Trophoblast cell (in vitro differentiated cells and primary cell): ENCODE data around the gene SLC18A3. TPM values are rescaled to one million over a fixed set of nuclear protein-coding genes. Genes with fewer than 3 reads are reported as not detected.

Source experiments
- DNase-seq, 2 donors: peaks; one replicate each; pipeline ENCODE4 v3.0.0-alpha.2; 2016
- H2AFZ ChIP-seq: 2 replicates; pipeline ENCODE4 v1.6.1; 2013; ENCODE audit warnings: low read length, moderate library complexity, mild to moderate bottlenecking; ENCODE audit not compliant: insufficient read depth, poor library complexity
- H2AK5ac ChIP-seq: 2 replicates; pipeline ENCODE4 v1.6.1; 2013; ENCODE audit warnings: mild to moderate bottlenecking, low read length
- H2BK120ac ChIP-seq: 2 replicates; pipeline ENCODE4 v1.6.1; 2013; ENCODE audit warnings: low read length, mild to moderate bottlenecking, moderate library complexity; ENCODE audit not compliant: insufficient read depth, poor library complexity
- H2BK12ac ChIP-seq: 2 replicates; pipeline ENCODE4 v1.6.1; 2013; ENCODE audit warnings: mild to moderate bottlenecking, low read length, moderate library complexity
- H2BK5ac ChIP-seq: 2 replicates; pipeline ENCODE4 v1.6.1; 2013; ENCODE audit warnings: low read length, low read depth, moderate library complexity, mild to moderate bottlenecking; ENCODE audit not compliant: poor library complexity
- H3K14ac ChIP-seq: 2 replicates; pipeline ENCODE4 v1.6.1; 2013; ENCODE audit warnings: mild to moderate bottlenecking, low read length
- H3K18ac ChIP-seq: 2 replicates; pipeline ENCODE4 v1.6.1; 2013; ENCODE audit warnings: mild to moderate bottlenecking, low read length
- H3K23ac ChIP-seq: 2 replicates; pipeline ENCODE4 v1.6.1; 2013; ENCODE audit warnings: low read length
- H3K27ac ChIP-seq: 2 replicates; pipeline ENCODE4 v1.5.1; 2013; ENCODE audit warnings: low read depth, mild to moderate bottlenecking, inconsistent platforms, low read length, moderate library complexity
- H3K27me3 ChIP-seq: 2 replicates; pipeline ENCODE4 v1.6.1; 2013; ENCODE audit warnings: inconsistent platforms, mild to moderate bottlenecking, low read length, moderate library complexity; ENCODE audit not compliant: insufficient read depth
- H3K36me3 ChIP-seq, 2 experiments: 1 replicate in 1 of 2; 2 replicates in 1 of 2; pipeline ENCODE4 v1.6.1; 2013; ENCODE audit warnings: low read length in 2 of 2, mild to moderate bottlenecking in 2 of 2, moderate library complexity in 1 of 2; ENCODE audit not compliant: insufficient read depth in 2 of 2, control insufficient read depth in 1 of 2
- H3K4ac ChIP-seq: 2 replicates; pipeline ENCODE4 v1.6.1; 2013; ENCODE audit warnings: low read depth, mild to moderate bottlenecking, low read length, moderate library complexity
- H3K4me1 ChIP-seq, 2 experiments: 1 replicate in 1 of 2; 2 replicates in 1 of 2; pipeline ENCODE4 v1.6.1; 2013; ENCODE audit warnings: low read length in 2 of 2, mild to moderate bottlenecking in 2 of 2, moderate library complexity in 1 of 2; ENCODE audit not compliant: insufficient read depth in 2 of 2, control insufficient read depth in 1 of 2
- H3K4me2 ChIP-seq: 2 replicates; pipeline ENCODE4 v1.6.1; 2013; ENCODE audit warnings: inconsistent platforms, mild to moderate bottlenecking, low read length, moderate library complexity
- H3K4me3 ChIP-seq: 2 replicates; pipeline ENCODE4 v1.5.1; 2013; ENCODE audit warnings: mild to moderate bottlenecking, low read depth, low read length, inconsistent platforms
- H3K79me1 ChIP-seq: one replicate; pipeline ENCODE4 v1.6.1; 2013; ENCODE audit warnings: low read length
- H3K79me2 ChIP-seq: 2 replicates; pipeline ENCODE4 v1.6.1; 2013; ENCODE audit warnings: low read length, mild to moderate bottlenecking; ENCODE audit not compliant: control insufficient read depth, insufficient read depth, poor library complexity
- H3K9ac ChIP-seq: 2 replicates; pipeline ENCODE4 v1.6.1; 2013; ENCODE audit warnings: mild to moderate bottlenecking, low read length
- H3K9me3 ChIP-seq: 2 replicates; pipeline ENCODE4 v1.6.1; 2013; ENCODE audit warnings: low read depth, mild to moderate bottlenecking, control low read depth, inconsistent platforms, low read length; ENCODE audit not compliant: insufficient read depth
- H4K12ac ChIP-seq: 2 replicates; pipeline ENCODE4 v1.6.1; 2013; ENCODE audit warnings: low read depth, mild to moderate bottlenecking, low read length, moderate library complexity
- H4K8ac ChIP-seq: 2 replicates; pipeline ENCODE4 v1.6.1; 2013; ENCODE audit warnings: low read depth, mild to moderate bottlenecking, low read length, moderate library complexity
- H4K91ac ChIP-seq: one replicate; pipeline ENCODE4 v1.6.1; 2013; ENCODE audit warnings: low read depth, mild to moderate bottlenecking, low read length, moderate library complexity
- WGBS: extraction: QIAGEN DNeasy Blood & Tissue Kit; methylation state at CpG from one replicate; pipeline ENCODE4 v1.1.7; 2013; ENCODE audit warnings: missing lambda C conversion rate; ENCODE audit not compliant: insufficient read length, insufficient coverage; ENCODE audit errors: extremely low coverage; 5-methylcytosine and 5-hydroxymethylcytosine counted together
- polyA plus RNA-seq: library from polyadenylated mRNA; stranded (reverse); fragments of 200-250 nt; gene quantifications from 2 replicates; pipeline ENCODE4 v1.2.3, GENCODE V29; 2013

The SLC18A3 gene
- polyA plus RNA-seq = 3.0 and 3.9 TPM in 2 replicates

DNA sequence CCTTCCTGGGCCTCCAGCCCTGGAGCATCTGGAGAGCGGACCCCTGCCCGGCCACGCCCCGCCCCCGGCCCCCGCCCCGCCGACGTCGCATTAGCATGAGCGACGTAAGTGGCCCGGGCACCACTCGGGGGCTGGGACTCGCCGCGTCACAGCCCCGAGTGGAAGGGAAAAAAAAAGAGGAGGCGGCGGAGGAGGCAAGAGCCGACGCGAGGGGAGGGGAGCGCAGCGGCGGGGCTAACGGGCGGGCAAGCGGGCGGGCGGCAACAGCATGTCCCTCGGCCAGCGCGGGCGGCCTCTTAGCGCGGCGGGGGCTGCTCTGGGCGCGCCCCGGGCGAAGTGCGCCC lies at the start of gene SLC18A3:
TSS of gene SLC18A3 (plus strand) at position 197 of the 344 bp plus-strand sequence. CDS start 431 bp downstream, outside the sequence.
- whole genome bisulfite sequencing = no CpG with 5 or more reads among the region's 43 CpGs
- no peak within 1 kb of the TSS for H3K27ac ChIP-seq
- H3K14ac ChIP-seq = no peak within 1 kb of the TSS
- H2AK5ac ChIP-seq = no peak within 1 kb of the TSS
- no peak within 1 kb of the TSS for H4K91ac ChIP-seq
- no peak within 1 kb of the TSS for H2BK120ac ChIP-seq
- no peak within 1 kb of the TSS for H3K9ac ChIP-seq
- DNase-seq = no peak
- no peak within 1 kb of the TSS for H3K18ac ChIP-seq
- H3K4me3 ChIP-seq = peak within 1 kb of the TSS; percentile 59
- no peak within 1 kb of the TSS for H2BK5ac ChIP-seq
- no peaks in the 10 kb centered on the region for H3K79me2 ChIP-seq
- no peak within 1 kb of the TSS for H2BK12ac ChIP-seq
- H3K4ac ChIP-seq = no peak within 1 kb of the TSS
- peaks cover 0 to 16% of the 10 kb centered on the region in 2 experiments for H3K4me1 ChIP-seq
- no peak within 1 kb of the TSS for H4K12ac ChIP-seq
- no peaks in the 10 kb centered on the region for H3K79me1 ChIP-seq
- no peak within 1 kb of the TSS for H4K8ac ChIP-seq
- no peaks in the 10 kb centered on the region for H3K36me3 ChIP-seq
- peak within 1 kb of the TSS; percentile 77 for H3K4me2 ChIP-seq
- peaks cover 75% of the 10 kb centered on the region for H3K27me3 ChIP-seq
- peak within 1 kb of the TSS; percentile 9 for H2AFZ ChIP-seq
- peaks cover 27% of the 10 kb centered on the region for H3K9me3 ChIP-seq
- H3K23ac ChIP-seq = no peak within 1 kb of the TSS

DNA sequence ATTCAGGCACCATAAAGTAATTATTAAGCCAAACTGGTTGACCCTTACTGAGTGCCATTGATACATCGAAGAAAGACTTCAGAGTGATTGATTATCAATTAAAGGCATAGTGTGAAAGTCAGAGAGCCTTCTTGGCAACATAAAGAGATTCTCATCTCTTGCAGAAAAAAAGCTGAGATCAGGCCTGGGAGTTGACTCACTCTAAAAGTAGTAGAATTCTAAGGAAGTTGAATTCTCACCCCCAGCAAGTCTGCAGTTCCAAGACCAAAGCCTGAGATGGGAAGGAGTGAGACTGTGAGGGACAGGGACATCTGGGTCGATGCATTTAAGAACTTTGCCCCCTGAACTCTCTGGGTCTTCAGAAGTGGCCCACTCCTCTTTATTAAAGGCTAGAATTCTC lies 49.6 kb upstream of the SLC18A3 start:
- Histone ChIP-seq H3K23ac (no peak overlapping the region), H3K36me3 (no peaks in the 10 kb centered on the region), H4K91ac (no peak overlapping the region), H4K12ac (no peak overlapping the region), H2AFZ (no peak overlapping the region), H3K79me2 (no peaks in the 10 kb centered on the region), H3K9ac (no peak overlapping the region), H3K79me1 (peaks cover 2% of the 10 kb centered on the region), H3K27ac (peak overlapping the region; percentile 26), H2BK120ac (no peak overlapping the region), H4K8ac (no peak overlapping the region), H3K27me3 (no peaks in the 10 kb centered on the region), H3K4me1 (peaks cover 7 to 11% of the 10 kb centered on the region in 2 experiments), H3K14ac (no peak overlapping the region), H2AK5ac (no peak overlapping the region), H3K4me3 (no peak overlapping the region), H3K4ac (no peak overlapping the region), H3K4me2 (no peak overlapping the region), H3K18ac (no peak overlapping the region), H2BK12ac (no peak overlapping the region), H3K9me3 (peaks cover 2% of the 10 kb centered on the region), H2BK5ac (no peak overlapping the region)
- DNase-seq = no peak
- no CpG with 5 or more reads among the region's 2 CpGs for WGBS

DNA sequence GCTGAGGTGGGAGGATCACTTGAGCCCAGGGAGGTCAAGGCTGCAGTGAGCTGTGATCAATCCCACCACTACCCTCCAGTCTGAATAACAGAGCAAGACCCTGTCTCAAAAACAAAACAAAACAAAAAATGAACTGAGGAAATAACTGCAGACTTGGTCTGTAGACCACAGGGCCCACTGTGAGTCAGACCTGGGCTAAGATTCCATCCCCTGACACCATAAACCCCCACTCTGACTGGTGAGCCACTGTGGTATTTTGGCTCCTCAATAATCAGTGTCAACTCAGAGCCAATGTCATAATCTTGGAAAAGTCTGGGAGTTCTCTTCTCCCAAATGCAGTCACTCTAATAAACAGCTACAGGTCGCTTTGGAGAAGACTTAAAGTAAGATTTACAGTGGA lies 47.2 kb upstream of the SLC18A3 start:
- Histone ChIP-seq H2BK5ac (no peak overlapping the region), H3K79me1 (peaks cover 2% of the 10 kb centered on the region), H4K91ac (no peak overlapping the region), H3K23ac (no peak overlapping the region), H3K4me2 (no peak overlapping the region), H3K4me3 (no peak overlapping the region), H3K79me2 (no peaks in the 10 kb centered on the region), H2BK120ac (no peak overlapping the region), H2BK12ac (no peak overlapping the region), H4K12ac (no peak overlapping the region), H2AFZ (no peak overlapping the region), H3K27ac (no peak overlapping the region), H3K4me1 (peaks cover 7 to 11% of the 10 kb centered on the region in 2 experiments), H3K9me3 (peaks cover 2% of the 10 kb centered on the region), H3K9ac (no peak overlapping the region), H3K27me3 (no peaks in the 10 kb centered on the region), H3K36me3 (no peaks in the 10 kb centered on the region), H2AK5ac (no peak overlapping the region), H3K14ac (no peak overlapping the region), H4K8ac (no peak overlapping the region), H3K4ac (no peak overlapping the region), H3K18ac (no peak overlapping the region)
- no peak for DNase-seq
- WGBS = no CpG with 5 or more reads among the region's 1 CpG

GRCh38 chr10:49564461-49565009 lies 45.6 kb upstream of the SLC18A3 start:
- Histone ChIP-seq H3K9me3 (peaks cover 4% of the 10 kb centered on the region), H3K79me2 (no peaks in the 10 kb centered on the region), H3K27ac (no peak overlapping the region), H3K4me3 (no peak overlapping the region), H2BK12ac (no peak overlapping the region), H2AFZ (no peak overlapping the region), H2BK5ac (no peak overlapping the region), H3K14ac (no peak overlapping the region), H3K79me1 (no peaks in the 10 kb centered on the region), H3K27me3 (no peaks in the 10 kb centered on the region), H4K12ac (no peak overlapping the region), H4K8ac (no peak overlapping the region), H3K18ac (no peak overlapping the region), H4K91ac (no peak overlapping the region), H3K36me3 (no peaks in the 10 kb centered on the region), H3K4me2 (no peak overlapping the region), H3K9ac (no peak overlapping the region), H2AK5ac (no peak overlapping the region), H3K4me1 (peaks cover 4 to 9% of the 10 kb centered on the region in 2 experiments), H2BK120ac (no peak overlapping the region), H3K23ac (peak overlapping the region; percentile 78), H3K4ac (no peak overlapping the region)
- no CpG with 5 or more reads among the region's 4 CpGs for WGBS
- DNase-seq = no peak
